GM18858 (cell line): ENCODE measurements around the gene GRPEL1.

Experiments
- ATAC-seq: cut with Tn5 transposase; IDR thresholded peaks from one replicate; pipeline ENCODE4 v1.9.1; 2021; ENCODE audit not compliant: unreplicated experiment

Gene GRPEL1

DNA sequence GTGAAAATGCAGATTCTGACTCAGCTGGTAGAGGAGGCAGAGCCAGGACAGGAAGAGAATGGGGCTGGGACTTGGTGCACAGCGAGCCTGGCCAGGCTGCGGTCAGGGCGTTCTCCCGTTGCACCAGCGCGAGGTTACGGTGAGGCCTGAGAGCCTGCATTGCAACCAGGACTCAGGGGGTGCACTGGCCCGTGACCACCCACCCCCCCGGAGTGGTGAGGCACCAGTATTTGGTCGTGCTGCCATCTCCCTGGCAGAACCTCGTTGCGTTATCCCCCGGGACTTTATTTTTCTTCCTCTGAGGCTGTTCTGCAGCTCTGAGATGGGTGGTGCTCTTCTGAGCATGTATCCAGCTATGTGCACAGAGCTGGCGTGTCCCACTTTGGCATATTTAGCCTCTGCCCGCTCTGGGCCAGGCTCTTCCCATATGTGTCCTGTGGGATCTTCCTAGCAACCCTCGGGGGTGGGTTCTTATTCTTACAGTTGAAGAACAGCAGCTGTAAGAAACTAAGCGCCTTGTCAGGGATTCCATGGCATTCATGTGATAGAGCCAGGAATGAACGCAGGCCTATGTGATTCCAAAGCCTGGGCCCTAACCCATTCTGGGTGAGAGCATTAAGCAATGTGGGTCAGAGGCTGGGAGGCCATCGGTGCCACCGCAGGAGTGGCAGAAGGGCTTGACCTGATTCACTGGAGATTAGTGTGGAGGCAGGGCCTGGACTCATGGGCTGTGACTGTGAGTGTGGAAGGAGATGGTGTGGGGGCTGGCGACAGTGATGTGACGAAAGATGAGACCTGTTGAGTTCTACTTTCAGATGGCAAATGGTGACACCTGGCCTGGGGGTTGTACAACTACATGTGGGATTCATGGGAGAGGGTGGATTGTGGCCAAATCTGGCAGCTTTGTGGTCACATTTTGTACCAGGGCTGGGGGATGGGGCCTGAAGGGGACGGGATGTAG, 21.6 kb downstream of the GRPEL1 start:
- ATAC-seq: peak; percentile 33

DNA sequence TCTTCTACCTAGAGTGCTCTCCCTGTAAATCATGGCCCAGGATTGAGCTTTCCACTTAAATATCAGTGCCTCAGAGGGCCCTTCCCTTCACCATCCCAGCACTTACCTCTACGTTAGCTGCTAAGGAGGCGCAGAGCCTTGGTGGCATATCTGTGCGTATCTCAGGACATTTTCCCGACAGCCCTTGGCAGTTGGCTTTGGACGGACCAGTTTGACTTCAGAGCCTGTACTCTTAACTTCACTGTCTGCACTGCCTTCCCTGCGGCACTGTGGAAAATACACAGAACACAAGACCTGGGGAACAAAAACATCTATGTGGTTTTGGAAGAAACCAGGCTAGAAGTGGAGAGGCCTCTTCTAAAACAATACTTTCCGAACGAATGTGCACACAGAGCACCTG, 22.3 kb downstream of the GRPEL1 start:
- ATAC-seq: no peak

DNA sequence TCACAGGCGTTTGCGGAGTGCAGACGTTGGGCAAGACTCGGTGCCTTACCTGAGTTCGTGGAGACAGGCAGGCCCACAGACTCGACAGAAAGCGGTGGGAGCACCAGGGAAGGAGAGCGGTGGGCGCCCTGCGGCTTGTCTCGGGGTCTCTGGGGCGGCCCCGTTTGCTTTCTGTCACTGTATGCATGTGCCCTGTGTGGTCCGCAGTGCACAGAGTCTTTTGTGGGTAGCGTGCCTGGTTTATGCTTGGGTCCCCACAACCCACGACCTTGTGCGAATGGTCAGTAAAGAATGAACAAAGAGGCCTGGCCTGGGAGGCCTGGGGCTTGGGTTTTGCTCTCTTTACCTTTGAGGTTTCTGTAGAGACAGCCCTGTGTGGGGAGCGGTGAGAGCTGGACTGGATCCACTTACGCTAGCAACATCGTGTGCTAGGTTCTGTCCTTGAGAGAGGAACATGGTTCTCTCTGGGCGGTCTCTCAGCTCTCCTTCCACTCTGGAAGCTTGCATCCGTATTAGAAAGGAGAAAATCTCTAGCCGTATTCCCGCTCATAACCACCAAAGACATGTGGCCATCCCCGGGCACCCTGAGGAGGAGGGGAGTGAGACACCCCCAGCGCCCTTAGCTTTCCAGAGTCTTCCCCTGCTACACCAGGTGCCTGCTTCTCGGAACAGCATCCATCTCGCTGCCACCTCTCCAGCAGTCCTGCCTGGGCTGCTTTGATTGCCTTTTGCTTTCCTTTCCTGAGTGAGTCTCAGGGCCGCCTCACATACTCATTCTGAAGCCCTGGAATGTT, 23.5 kb downstream of the GRPEL1 start:
- ATAC-seq: no peak

DNA sequence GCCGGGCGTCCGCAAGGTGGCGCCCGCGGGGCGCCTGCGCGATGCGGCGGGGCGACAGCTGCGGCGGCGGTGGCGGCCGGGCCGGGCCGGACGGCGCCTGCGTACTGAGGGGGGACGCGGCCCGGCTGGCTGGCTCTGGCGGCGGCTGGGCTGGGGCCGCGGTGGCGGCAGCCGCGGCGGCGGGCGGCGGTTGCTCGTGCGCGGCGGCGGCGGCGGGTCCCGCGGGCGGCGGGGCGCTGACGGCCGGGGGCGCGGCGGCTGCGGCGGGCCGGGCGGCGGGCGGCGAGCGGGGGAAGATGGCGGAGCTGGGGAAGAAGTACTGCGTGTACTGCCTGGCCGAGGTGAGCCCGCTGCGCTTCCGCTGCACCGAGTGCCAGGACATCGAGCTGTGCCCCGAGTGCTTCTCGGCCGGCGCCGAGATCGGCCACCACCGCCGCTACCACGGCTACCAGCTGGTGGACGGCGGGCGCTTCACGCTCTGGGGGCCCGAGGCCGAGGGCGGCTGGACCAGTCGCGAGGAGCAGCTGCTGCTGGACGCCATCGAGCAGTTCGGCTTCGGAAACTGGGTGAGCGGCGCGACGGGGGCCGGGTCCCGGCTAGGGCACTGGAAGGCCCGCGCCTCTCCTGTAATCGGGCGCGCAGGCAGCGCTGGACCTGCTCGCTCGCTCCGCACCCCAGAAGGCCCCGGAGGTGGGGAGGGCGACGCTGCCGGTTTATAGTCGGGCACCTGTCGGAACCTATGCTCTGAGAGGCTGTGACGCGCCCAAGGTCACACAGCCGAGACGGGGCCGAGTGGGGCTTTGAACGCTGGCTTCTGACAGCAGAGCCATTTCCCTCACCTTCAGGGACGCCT, 24.4 kb downstream of the GRPEL1 start, which contains the start of gene TADA2B:
TADA2B (plus strand) TSS at position 89 of the 853 bp plus-strand sequence; CDS start at position 297, 208 bp downstream.
- ATAC-seq: peak; percentile 18

DNA sequence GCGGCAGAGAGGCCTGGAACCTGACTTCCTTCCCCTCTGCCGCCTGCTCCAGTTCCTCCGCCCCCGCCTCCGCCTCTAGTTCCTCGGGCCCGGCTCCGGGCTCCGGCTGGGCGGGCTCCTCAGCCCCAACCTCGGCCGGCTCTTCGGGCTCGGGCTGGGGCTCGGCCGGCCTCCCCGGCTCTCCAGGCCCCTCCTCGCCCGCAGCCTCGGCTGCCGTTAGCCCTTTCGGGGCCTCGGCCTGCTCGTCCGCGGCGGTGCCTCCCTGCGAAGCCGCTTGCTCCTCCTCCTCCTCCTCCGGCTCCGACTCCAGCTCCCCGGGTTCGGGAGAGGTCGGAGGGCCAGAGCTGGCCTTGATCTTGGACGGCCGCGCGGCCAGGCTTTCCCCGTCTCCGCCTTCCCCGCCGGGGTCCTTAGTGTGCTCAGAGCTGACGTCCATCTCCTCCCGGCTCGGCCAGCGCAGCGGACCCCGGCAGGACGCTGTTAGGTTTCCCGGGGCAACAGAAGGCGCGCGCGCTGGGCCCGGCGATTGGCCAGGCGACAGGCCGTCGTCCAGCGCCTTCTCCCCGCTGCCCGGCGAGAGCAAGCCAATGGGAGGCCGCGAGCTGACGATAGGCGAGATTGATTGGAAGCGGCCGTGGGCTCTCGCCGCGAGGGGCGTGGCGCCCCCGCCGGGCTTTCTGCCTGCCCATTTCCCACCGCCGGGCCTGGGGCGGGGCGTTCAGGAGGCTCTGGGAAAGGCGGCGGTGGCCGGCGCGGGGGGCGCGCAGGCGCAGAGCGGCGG, 25.2 kb downstream of the GRPEL1 start:
- ATAC-seq: peak; percentile 63

DNA sequence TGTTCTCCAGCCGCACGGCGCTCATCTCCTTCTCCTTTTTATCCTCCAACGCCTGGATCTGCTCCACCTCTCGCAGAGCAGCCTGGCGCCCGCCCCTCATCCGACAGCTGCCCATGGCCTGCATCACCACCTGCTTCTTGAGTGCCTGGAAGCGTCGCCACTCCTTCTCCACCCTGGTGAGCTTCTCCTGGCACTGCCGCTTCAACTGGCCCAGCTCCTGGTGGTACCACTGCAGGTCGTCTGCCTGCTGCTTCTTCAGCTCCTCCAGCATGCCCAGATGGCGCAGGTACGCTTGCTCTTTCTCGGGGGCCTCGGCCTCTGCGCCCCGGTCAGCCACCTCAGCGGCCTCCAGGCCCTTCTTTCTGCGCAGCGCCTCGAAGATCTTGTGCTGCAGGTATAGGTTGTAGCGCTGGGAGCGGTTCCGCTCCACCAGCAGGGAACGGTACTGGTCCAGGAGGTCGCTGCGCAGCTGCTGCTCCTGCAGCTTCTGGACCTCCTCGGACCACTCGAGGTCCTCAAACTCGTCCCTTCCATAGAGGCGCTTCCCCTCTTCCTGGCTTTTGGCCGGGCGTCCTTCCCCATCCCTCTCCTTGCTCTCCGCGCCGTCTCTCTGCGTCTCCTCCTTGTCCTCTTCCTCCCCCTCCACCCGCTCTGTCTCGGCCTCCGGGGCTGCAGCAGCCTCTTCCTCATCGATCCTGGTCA, 25.9 kb downstream of the GRPEL1 start:
- no peak for ATAC-seq

DNA sequence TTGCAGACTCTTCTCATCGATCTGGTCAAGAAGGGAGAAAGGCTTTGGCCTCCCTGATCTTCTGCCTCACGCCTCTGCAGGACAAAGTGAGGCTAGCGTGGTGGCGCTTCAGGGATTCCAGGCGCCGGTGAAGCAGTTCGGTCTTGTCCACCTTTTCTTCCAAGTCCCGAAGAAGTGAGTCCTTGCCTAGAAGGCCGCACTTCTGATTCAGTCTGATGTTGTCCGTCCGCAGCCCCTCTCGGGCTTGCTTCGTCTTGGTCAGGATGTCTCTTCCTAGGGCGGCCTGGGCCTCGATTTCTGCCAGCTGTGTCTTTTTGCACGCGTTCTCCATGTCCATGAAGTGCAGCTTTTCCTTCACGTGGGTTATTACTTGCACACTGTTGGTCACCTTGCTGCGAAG, 26.6 kb downstream of the GRPEL1 start:
- no peak for ATAC-seq

DNA sequence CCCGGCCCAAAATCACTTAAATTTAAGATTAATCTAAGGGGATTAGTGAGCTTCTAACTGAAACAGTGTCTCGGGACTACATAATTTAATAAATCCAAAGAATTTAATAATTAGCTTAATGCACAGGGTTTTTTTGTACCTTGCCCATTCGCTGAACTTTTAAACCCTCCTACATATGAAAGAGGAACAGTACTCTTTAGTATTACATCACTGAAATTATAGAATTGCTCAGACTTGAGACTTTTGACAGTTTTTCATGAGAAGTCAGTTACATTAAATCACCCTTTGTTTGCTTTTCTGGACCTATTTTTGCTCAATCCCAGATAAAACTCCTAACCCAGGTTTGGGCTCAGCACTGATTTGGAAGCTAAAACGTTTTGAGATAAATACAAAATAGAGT, 27.1 kb downstream of the GRPEL1 start:
- ATAC-seq: no peak

DNA sequence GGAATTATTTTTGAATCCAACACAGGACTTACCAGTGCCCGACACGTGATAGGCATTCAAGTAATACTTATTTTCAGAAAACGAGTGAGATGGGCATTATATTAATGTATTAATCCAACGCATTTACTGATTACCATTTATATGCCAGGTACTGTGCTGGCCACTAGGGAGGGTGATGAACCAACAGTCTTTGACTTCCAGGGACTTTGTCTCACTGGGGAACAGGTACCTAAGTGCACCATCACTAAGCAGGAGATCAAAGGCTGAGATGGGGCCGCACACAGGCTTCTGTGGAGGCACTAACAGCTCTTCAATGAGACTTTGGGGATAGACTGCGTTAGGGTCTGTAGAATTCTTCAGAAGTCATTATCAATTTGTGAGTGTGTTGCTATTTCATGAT, 30.4 kb downstream of the GRPEL1 start:
- no peak for ATAC-seq

DNA sequence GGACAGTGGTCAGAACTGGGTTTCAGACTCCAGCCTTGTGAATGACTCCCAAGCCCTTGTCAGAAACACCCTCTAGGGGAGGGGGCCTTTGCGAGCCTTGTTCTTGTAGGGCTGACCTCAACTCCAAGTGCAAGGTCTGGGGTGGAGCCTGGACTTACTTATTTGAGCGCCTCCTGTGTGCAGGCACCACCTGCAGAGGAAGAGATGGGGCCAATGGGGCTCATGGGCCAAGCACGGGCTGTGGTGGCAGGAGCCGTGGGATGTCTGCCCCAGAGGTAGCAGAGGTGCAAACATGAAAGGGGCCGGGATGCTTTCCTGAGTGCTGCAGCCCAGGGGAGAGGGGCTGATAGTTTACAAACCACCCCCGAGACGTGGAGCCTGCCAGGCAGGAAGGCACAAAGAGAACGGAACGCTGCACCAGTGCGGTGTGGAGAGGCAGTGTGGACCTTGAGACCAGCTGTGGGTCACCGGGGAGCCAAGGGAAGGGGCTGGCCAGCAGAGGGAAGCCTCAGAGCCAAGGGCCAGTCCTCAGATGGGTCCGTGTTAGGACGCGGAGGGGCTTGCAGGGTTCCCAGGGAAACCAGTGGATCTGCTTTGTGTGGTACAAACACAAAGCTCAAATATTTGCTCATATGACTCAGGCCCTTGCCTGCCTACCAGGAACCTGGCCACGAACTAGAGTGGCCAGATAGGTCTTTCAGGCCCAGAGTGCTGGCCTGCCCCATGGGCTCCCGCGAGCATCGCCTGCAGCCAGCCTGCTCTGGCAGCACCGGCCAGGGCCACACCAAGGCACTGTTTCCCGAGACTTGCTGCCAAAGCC, 33.4 kb downstream of the GRPEL1 start:
- ATAC-seq: no peak

DNA sequence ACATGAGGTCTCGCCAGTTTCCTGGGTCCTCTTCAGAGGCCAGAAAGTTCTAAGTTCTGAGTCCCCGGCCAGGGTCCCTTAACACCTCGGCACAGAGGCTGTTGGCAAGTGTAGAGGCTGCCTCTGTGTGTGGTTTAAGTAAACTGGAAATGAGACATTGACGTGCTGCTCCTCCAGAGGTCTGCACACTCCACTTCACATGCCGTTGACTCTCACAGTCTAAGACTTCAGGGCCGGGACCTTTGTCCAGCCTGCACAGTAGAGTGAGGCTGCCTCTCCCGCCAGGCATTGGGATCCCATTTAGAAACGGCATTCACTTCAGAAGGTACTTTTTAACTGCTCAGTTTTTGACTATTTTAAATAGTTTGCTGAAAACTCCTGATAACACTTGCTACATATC, 35.3 kb downstream of the GRPEL1 start:
- no peak for ATAC-seq

DNA sequence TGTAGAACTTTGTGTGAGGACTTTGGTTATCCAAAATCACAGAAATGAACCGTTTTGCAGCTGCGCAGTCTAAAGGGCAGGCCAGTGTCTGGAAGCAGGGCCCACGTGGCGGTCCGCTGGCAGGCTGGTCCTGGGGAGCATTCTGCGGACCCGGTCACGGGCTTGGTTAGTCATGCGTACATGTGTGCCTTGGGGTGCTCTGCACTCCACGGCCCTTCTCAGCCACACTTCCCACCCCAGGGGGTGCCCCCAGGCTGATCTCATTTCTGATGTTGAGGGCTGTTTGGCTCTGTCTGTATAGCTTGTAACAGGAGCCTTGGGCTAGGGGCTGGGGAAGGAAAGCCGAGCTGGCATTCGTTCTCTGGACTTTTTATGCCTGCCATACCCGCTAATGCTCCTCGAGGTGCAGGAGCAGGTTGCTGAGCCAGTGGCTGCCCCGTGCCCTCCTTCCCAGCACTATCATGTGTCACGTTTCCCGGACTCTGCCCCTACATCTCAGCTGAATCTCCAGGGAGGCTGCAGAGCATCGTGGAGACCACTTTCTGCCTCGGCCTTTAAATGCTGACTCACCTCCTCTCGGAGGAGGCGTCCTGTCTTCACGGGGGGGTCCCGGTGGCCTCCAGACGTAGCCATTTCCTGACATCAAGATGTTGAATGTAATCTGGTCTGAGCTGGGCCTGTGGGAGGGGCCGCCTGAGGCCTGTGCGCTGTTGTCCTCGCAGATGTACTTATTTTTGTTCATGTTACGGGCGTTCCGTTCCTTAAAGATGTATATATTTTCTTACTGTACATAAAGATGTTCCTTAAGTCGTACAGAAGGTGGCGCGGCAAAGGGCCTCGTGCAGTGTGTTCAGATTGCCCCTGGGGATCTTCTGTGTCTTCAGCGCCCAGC, 36.1 kb downstream of the GRPEL1 start:
- ATAC-seq: no peak

DNA sequence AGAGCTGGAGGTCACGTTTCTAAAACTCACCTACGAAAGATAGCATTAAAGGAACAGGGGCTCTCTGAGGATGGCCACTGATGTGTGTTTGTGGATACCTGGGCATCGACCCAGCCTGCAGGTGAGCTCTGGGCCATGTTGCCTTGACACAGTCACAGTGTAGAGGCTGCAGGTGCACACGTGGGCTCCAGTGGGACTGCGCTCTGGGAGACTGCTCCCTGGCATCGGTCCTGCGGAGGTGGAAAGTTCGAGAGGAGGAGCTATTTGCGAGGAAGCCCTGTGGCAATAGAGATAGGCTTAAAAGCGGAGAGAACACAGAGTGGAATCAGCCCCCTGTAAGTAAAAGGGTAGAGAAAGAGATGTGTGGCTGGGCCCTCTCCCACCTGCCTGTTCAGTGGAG, 37.0 kb downstream of the GRPEL1 start:
- no peak for ATAC-seq

DNA sequence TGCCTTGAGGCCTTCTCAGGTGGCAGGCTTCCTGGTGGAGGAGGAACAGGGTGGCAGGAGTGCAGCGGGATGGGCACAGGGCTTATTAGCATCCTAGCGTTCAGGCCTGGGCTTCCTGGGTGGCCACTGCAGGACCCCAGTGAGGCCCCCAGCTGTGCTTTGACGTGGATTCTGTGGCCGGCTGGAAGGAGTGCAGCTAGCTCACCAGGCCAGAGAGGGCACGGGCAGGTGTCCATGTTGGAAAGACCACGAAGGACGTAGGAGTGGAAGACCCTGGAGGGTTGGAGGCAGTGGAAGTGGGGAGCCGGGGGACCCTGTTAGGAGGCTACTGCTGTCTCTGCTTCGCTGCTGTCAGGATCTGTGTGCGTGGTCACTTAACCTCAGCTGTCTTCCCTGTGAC, 37.9 kb downstream of the GRPEL1 start:
- no peak for ATAC-seq

DNA sequence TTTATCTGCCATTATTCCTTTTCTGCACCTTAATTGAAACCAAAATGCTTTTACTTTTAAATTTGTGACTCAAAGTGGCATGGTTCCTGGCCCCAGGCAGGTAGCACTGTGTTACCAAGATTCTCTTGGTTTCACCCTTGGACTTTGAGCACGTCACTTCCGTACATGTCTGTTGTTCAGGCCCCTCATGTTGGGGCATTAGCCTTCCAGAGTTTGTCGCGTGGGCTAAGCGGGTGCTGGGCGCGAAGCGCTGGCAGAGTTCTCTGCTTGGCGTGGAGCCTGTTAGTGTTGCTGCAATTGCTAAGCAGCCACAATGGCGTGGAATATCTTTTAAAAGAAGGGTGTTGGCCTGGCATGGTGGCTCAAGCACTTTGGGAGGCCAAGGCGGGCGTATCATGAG, 38.7 kb downstream of the GRPEL1 start:
- ATAC-seq: no peak

DNA sequence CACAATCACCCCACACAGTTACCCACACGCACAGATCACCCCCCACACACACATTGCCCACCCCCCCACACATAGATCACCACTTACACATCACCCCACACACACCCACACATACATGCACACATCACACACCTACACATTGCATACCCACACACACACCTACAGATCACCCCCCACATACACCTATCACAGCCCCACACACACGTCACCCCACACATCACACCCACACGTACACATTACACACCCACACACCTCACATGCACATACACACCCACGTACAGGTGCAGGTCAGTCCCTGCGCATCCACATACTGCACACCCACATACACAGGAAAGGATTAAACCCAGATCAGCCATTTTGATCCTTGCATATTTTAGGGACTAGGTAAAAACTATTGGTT, 40.0 kb downstream of the GRPEL1 start:
- no peak for ATAC-seq

DNA sequence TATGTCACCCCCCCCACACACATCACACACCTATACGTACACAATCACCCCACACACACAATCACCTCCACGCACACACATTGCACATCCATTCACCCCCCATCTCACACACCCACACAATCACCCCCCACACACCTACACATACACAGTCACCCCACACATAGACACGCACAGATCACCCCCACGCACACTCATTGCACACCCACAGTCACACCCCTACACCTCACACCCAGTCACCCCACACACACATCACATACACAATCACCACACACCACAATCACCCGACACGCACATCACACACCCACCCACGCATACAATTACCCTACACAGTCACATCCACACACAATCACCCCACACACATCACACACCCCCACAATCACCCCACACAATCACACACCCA, 40.6 kb downstream of the GRPEL1 start:
- no peak for ATAC-seq

DNA sequence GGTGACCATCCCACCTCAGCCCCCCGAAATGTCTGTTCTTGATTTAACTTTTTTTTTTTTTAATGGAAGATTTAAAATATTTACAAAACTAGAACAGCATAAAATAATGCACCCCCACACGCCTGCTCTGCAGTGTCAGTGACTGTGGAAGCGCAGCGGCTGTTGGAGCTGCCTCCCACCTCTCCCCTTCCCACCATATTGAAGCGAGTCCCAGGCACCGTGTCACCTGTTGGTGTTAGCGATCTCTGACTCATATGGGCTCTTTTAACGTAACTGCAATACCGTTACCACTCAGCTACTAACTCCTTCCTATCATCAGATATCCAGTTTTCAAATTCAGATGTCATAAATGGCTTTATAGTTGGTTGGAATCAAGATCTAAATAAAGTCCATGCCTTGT, 41.8 kb downstream of the GRPEL1 start:
- ATAC-seq: no peak
